ENCODE data around the gene CCDC32. TPM values are rescaled to one million over a fixed set of nuclear protein-coding genes. Genes with fewer than 3 reads are reported as not detected.

CCDC32 gene
- total RNA-seq, 1 donor from 2014 or later: 16.4 TPM

- Histone ChIP-seq H3K27ac (no peak overlapping the region), H3K4me1 (peaks cover 0 to 6% of the 10 kb centered on the region in 2 donors), H3K9me3 (no peaks in the 10 kb centered on the region), H3K36me3 (no peaks in the 10 kb centered on the region), H3K27me3 (no peaks in the 10 kb centered on the region), H3K4me3 (no peak overlapping the region)
- DNase-seq (ENCODE audit: low spot score in 2 of 2): no peak
- intact Hi-C loops (cut with DNase I): no loop called here
- no peak for TF ChIP-seq CTCF (IDR thresholded peaks at IDR 0.05)
Observed at GRCh38 chr15:40513609-40514008, 51.2 kb downstream of the CCDC32 start.

- Histone ChIP-seq H3K4me1 (peaks cover 0 to 6% of the 10 kb centered on the region in 2 donors), H3K4me3 (no peak overlapping the region), H3K36me3 (no peaks in the 10 kb centered on the region), H3K9me3 (no peaks in the 10 kb centered on the region), H3K27me3 (no peaks in the 10 kb centered on the region), H3K27ac (no peak overlapping the region)
- intact Hi-C loops (cut with DNase I): no loop called here
- TF ChIP-seq CTCF (IDR thresholded peaks at IDR 0.05): no peak
- no peak for DNase-seq (ENCODE audit: low spot score in 2 of 2)
Observed at GRCh38 chr15:40512440-40512839, 52.4 kb downstream of the CCDC32 start.

GRCh38 chr15:40511472-40512133, 53.2 kb downstream of the CCDC32 start:
- no peak for TF ChIP-seq CTCF (IDR thresholded peaks at IDR 0.05)
- Histone ChIP-seq H3K4me3 (peak overlapping the region; percentile 62 to 69), H3K9me3 (no peaks in the 10 kb centered on the region), H3K4me1 (peaks cover 0 to 10% of the 10 kb centered on the region in 2 donors), H3K27ac (no peak overlapping the region), H3K36me3 (no peaks in the 10 kb centered on the region), H3K27me3 (no peaks in the 10 kb centered on the region)
- DNase-seq (ENCODE audit: low spot score in 2 of 2): peak in 1 of 2 donors; percentile 73
- intact Hi-C loops (cut with DNase I): no loop called here

GRCh38 chr15:40511093-40511471, 53.8 kb downstream of the CCDC32 start:
- DNase-seq (ENCODE audit: low spot score in 2 of 2): no peak
- intact Hi-C loops (cut with DNase I): no loop called here
- no peak for TF ChIP-seq CTCF (IDR thresholded peaks at IDR 0.05)
- Histone ChIP-seq H3K36me3 (no peaks in the 10 kb centered on the region), H3K4me3 (peak overlapping the region; percentile 62 to 69), H3K4me1 (peaks cover 0 to 11% of the 10 kb centered on the region in 2 donors), H3K27ac (no peak overlapping the region), H3K27me3 (no peaks in the 10 kb centered on the region), H3K9me3 (no peaks in the 10 kb centered on the region)

- H3K4me3 ChIP-seq: no peak overlapping the region
- H3K27me3 ChIP-seq: no peaks in the 10 kb centered on the region
- no peaks in the 10 kb centered on the region for H3K9me3 ChIP-seq
- H3K4me1 ChIP-seq: peaks cover 0 to 11% of the 10 kb centered on the region in 2 donors
- H3K27ac ChIP-seq: no peak overlapping the region
- H3K36me3 ChIP-seq: no peaks in the 10 kb centered on the region
- no peak for TF ChIP-seq CTCF (IDR thresholded peaks at IDR 0.05)
- intact Hi-C loops (cut with DNase I): no loop called here
- no peak for DNase-seq (ENCODE audit: low spot score in 2 of 2)
Observed at GRCh38 chr15:40510201-40510600, 54.6 kb downstream of the CCDC32 start.
